HG03378 (cell line): ENCODE data around the gene ADAMTS3.

Experiments used
- ATAC-seq: cut with Tn5 transposase; IDR thresholded peaks from one replicate; pipeline ENCODE4 v1.9.1; 2021; ENCODE audit warnings: mild to moderate bottlenecking, moderate library complexity; ENCODE audit not compliant: unreplicated experiment

Gene ADAMTS3

DNA sequence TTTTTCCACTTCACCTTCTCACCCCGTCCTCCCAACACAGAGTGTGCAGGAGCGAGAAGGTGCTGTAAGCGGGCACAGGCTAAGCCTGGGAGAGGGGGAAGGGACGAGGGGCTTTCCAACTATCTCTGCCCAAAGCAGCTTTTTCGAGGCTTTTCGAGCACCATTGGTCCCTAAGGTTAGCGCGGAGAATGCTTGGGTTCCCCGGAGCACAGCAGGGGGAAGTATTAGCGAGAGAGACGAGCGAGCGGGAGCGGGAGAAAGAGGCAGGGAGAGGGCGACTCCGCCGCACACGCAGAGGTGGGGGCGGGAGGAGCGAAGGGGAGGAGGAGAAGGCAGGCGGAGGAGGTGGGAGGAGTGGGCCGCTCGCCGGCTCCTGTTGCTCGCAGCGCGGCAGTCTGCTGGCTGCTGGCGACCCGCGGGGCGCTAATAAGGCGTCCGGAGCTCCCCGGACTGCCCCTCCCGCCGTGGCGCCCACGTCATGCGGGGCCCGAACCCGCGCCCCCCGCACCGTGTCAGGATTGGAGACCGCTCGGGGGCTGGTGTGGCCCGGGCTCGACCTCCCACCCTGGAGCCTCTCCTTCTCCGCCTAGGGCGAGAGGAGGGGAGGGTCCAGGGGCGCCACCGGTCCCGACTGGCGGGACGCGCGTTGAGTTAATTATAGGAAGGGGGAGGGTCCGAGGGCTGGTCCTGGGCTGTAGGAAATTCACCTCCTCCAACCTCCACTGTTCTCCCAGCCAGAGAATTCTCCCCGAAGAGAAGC, at the start of gene ADAMTS3:
Gene ADAMTS3 (minus strand): TSS at position 263 of the 760 bp plus-strand sequence. CDS start 459 bp downstream, outside the sequence.
- ATAC-seq: no peak

GRCh38 chr4:72613959-72614358, 44.9 kb upstream of the ADAMTS3 start:
- ATAC-seq: no peak

GRCh38 chr4:72606751-72607150, 37.7 kb upstream of the ADAMTS3 start:
- no peak for ATAC-seq

DNA sequence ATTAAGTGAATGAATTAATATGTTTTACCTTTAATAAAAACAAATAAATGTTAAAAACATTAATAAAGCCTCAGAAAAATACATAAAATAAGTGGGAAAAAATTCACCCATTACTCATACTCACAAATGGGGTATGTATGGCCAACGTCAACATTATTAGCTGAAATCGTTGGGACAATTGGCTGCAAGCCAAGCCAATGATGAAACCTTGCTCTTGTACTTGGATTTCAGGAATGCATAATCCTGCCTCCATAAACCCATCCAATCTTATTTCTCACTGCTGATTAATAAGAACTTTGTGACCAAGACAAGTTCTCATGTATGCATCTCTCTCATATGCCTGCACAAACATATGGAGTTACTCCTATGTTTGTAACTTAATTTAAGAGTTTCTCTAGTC, 35.3 kb upstream of the ADAMTS3 start:
- no peak for ATAC-seq

DNA sequence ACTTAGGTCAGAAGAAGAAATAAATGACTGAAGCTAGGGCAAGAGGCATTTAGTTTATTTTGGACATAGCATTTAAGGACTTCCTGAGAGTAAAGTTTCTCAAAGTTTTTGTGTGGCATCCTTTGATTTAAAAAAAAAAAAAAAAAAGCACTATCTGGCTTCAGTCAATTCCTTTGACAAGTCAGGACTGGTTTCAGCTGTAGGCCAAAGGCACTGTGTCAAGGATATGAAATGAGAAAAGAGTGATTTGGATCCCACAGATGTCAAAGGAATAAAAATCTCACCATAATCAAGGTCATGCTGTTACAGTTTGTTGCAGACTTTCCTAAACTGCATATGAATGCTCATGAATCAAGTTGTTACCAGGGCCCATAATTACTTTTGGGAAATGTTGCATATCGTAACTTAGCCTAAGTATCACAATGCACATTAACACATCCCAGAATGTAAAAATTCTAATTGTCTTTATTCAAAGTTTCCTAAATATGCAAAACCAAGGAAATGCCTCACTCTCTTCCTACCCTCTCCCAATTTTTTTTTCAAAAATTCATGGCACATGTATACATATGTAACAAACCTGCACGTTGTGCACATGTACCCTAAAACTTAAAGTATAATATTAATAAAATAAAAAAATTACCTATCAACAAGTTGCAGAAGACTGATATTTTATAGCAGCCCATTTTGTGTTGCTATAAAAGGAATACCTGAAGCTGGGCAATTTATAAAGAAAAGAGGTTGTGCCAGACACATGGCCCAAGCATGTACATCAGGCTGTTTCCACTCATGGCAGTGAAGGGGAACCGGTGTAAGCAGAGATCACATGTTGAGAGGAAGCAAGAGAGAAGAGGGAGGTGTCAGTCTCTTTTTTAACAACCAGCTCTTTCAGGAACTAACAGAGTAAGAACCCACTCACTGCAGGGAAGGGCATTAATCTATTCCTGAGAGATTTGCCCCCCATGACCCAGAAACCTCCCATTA, 33.7 kb upstream of the ADAMTS3 start:
- ATAC-seq: no peak

DNA sequence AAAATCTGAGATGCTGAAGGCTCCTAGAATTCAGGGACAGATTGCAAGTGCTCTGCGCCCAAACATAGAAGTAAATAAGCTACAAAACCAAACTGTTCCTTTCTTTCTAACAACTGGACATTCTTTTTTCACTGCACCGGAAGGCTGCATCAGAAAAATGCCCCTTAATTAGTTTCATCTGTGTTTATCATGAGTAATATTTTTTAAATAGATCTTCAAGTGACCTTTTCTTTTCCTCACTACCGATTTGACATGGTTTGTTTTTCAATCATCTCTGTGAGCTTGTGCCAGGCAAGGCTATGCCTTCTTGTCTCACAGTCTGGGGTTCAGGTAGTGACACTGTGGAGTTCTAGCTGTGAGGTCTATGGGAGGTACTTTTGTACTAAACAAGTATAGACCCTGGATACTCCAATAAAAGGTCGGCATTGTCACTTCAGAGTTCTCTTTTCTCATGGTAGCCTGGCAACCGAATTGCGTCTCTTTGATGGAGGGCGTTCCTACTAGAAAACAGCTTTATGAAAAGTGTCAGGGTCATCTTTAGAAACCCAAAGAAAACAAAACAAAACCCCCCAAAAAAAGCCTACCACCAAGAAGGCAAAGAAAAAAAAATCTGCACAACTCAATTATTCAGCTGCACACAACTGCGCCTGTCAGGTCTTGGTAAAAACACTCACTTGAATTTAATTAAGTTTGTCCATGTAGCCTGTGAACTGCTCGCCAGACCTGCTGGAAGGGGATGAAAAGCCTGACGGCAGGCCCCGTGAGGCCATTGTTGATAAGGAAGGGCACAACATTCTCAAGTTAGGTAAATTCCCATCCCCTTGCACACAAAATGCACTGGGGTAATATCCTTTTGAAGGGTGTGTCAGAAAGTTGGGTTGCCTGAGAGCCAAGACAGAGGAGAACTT, 22.8 kb upstream of the ADAMTS3 start:
- no peak for ATAC-seq

GRCh38 chr4:72587334-72587733, 18.3 kb upstream of the ADAMTS3 start:
- no peak for ATAC-seq

GRCh38 chr4:72582853-72583252, 13.8 kb upstream of the ADAMTS3 start:
- no peak for ATAC-seq

DNA sequence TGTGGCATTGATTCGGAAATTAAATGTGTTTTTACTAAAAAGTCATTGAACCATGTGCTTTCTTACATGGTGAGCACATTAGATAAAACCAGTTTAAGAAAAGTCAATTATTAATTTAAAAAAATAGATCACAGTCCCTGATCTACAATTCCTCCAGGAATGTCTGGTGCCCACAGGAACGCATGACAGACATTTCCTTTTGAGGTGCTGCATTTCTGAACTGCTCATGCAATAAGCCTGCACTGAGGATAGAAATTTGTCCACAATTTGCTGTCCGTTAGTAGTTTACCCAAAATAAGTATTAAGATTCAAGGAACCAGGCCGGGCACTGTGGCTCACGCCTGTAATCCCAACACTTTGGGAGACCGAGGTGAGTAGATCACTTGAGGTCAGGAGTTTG, 8.2 kb upstream of the ADAMTS3 start:
- no peak for ATAC-seq

GRCh38 chr4:72571337-72571736, 2.3 kb upstream of the ADAMTS3 start:
- no peak for ATAC-seq

DNA sequence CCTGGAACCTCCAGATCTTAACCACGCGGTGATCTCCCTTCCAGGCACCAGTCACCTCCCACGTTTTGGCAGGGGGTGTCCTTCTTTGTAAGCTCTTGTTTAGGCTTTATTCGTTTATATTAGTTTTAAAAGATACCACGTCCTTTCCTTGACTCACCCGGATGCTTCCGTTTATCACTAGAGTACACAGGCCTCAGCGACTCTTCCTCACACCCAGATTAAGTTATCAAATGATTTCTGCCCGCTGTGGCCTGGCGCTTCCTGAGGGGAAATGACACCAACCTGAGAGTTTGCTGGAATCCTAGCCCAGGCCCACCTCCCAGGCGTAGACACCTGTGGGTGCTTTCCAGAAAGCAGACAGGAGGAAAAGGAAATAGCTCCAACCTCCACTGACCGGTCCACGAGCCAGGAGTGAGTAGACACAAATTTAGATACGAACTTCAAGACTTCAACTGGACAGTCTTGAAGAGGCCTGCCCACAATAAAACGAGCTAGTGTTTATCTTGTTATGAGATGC, 756 bp upstream of the ADAMTS3 start:
- no peak for ATAC-seq

DNA sequence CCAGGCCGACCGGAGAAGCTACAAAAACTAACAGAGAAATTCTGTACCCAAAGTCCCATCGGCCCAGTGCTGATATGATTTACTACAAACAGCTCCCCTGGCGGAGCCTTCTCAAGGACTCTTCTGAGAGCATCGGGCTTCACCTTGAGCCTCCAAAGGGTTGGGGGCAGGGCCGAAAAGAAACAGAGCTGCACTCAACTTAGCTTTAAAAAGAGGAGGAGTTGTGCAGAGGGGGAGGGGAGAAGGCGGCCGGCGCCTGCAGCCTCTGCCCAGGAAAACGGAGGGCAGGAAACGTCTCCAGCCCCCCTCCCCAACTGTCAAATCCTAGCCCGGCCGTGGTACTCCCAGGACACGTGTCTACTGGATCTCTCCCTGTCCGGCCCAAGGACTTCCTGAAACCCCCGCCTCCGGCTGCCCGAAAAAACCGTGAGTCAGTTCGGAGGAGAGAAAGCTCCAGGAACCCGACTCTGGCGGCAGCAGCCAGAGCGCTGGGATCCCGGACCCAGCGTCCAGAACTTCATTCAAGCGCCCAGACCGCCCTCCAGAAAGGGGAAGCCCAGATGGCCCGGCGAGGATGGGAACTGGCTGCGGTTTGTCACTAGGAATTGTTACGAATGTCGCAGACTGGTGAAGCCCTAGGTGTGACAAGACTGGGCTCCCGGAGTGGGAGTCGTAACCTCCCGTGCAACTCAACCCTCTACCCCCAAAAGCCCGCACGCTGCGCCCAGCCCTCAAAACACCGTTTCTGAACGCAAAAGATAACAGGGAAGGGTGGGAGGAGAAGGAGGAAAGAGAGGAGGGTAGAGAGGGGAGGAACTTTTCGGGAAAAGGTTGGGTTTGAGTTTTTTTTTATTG, 973 bp downstream of the ADAMTS3 start:
- no peak for ATAC-seq

DNA sequence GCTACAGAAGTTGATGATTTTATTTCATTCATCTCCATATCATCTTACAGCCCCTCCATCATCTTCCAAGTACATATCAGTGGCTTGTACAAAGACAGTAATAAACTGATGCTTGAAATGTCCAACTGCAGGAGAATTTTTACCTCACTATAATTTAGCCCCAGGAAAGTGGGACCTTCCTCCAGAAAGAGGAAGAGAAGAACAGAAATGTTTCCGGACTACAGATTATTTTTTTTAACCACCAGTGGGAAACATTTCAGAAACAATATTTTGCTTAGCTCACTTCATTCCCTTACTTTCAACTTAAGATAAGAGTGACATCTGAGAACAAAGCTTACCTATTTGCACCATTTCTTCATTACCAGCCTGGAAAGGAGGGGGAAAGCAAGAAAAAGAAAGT, 2.0 kb downstream of the ADAMTS3 start:
- no peak for ATAC-seq

DNA sequence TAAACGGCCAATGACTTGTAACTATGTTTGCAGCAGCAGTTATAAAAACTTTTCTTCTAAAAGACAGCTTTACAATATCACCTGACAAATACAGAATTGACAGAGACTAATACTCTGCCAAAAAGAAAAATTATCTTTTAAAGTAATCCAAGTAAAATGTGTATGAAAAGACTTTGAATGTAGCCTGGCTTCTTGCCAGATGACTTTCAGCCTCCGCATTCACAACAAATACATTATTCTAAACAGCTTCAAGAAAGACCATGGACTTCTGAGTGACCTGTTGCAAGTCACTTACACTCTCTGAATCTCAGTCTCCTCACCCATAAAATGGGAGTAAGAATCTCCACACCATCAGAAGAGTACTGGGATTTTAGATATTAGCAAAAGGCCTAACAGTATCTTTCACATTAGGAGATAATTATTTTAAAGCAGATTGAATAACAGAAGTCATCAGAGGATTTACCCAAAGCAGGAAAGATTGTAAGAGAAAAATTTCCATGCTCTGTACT, 2.5 kb downstream of the ADAMTS3 start:
- ATAC-seq: no peak

DNA sequence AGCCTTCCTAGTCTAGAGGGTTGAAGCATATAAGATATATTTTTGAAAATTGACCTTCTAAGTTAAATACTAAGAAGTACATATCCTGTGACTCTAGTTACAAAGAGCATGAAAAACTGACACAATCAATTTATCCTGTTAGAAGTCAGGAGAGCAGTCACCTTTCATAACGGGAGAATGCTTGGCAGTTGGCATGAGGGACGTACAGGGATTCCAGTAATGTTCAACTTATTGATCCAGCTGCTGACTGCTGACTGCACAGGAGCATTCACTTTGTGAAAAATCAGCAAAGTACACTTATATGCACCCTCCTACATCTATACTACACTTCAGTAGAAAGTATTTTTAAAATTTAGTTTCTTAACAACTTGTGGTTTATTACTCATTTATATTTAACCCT, 4.2 kb downstream of the ADAMTS3 start:
- no peak for ATAC-seq

GRCh38 chr4:72564184-72564583, 4.8 kb downstream of the ADAMTS3 start:
- ATAC-seq: no peak

- no peak for ATAC-seq
Observed at GRCh38 chr4:72558655-72559054, 10.4 kb downstream of the ADAMTS3 start.

DNA sequence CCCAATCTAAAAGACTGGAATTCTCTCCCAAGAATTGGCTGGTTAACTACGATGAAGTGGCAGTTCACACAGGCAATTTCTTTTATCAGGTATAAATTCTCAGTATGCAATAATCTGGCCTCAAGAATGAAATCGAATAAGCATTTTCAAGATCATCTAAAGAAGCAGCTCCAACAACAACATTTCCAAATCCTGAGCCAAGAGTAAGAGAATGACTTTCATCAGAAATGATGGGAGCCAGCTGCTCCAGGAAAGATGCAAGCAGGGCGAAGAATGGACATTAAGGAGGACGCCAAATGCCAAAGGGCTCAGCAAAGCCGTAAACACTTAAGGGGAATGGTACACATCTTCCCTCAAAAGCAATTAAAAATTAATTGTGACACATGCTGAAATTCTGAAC, 12.0 kb downstream of the ADAMTS3 start:
- ATAC-seq: no peak

GRCh38 chr4:72555377-72555831, 13.6 kb downstream of the ADAMTS3 start:
- no peak for ATAC-seq
